GM19372 (cell line): Measurements from ENCODE around the gene TFB2M.
"Not testable (repeated sequence)": the region's sequence is repeated elsewhere in the genome, so short reads cannot be mapped to it uniquely, and the experiment has no call there.

Experiments used
- ATAC-seq: cut with Tn5 transposase; IDR thresholded peaks from one replicate; pipeline ENCODE4 v1.9.1; 2021; ENCODE audit warnings: mild to moderate bottlenecking, low read depth, moderate library complexity; ENCODE audit not compliant: unreplicated experiment

The TFB2M gene

GRCh38 chr1:246560833-246561232, 5.2 kb downstream of the TFB2M start:
- not testable (repeated sequence) for ATAC-seq

- no peak for ATAC-seq
Observed at GRCh38 chr1:246559310-246559709, 6.8 kb downstream of the TFB2M start.

- no peak for ATAC-seq
Observed at GRCh38 chr1:246558041-246558440, 8.0 kb downstream of the TFB2M start.

- ATAC-seq, result no peak
Observed at GRCh38 chr1:246554201-246554600, 11.9 kb downstream of the TFB2M start.

GRCh38 chr1:246552110-246552509, 14.0 kb downstream of the TFB2M start:
- no peak for ATAC-seq

GRCh38 chr1:246550402-246550801, 15.7 kb downstream of the TFB2M start:
- no peak for ATAC-seq

GRCh38 chr1:246549665-246550064, 16.4 kb downstream of the TFB2M start:
- ATAC-seq, result no peak

GRCh38 chr1:246544001-246544400, 22.1 kb downstream of the TFB2M start:
- no peak for ATAC-seq

GRCh38 chr1:246540738-246541491, 25.1 kb downstream of the TFB2M start:
- no peak for ATAC-seq

- no peak for ATAC-seq
Observed at GRCh38 chr1:246537887-246538286, 28.2 kb downstream of the TFB2M start.

- no peak for ATAC-seq
Observed at GRCh38 chr1:246537441-246537840, 28.6 kb downstream of the TFB2M start.

GRCh38 chr1:246534114-246534513, 31.9 kb downstream of the TFB2M start:
- no peak for ATAC-seq

GRCh38 chr1:246533371-246533905, 32.6 kb downstream of the TFB2M start:
- no peak for ATAC-seq

GRCh38 chr1:246532519-246532918, 33.5 kb downstream of the TFB2M start:
- ATAC-seq, result no peak

GRCh38 chr1:246530482-246530881, 35.6 kb downstream of the TFB2M start:
- ATAC-seq, result no peak

GRCh38 chr1:246528933-246529731, 36.9 kb downstream of the TFB2M start:
- no peak for ATAC-seq

GRCh38 chr1:246527402-246528088, 38.5 kb downstream of the TFB2M start:
- ATAC-seq, result no peak

GRCh38 chr1:246526915-246527314, 39.1 kb downstream of the TFB2M start:
- no peak for ATAC-seq

GRCh38 chr1:246526380-246526779, 39.7 kb downstream of the TFB2M start:
- ATAC-seq, result no peak

GRCh38 chr1:246519514-246519913, 46.5 kb downstream of the TFB2M start:
- no peak for ATAC-seq
